Fibroblast of lung (primary cell): ENCODE results near the gene TCERG1L. TPM values are rescaled to one million over a fixed set of nuclear protein-coding genes. Genes with fewer than 3 reads are reported as not detected.

Experiments
- DNase-seq, 2 donors: peaks; one replicate each; pipeline versions ENCODE4 v3.0.0 to v3.0.0-alpha.2; 2010; ENCODE audit warnings: low read depth in 2 of 2
- H2AFZ ChIP-seq: 2 replicates; pipeline ENCODE4 v1.5.1; 2012; ENCODE audit warnings: low read length, control low read depth, inconsistent platforms
- H3K27ac ChIP-seq: 2 replicates; pipeline ENCODE4 v1.5.1; 2011; ENCODE audit warnings: low read length, control low read depth; ENCODE audit not compliant: insufficient read depth
- H3K27me3 ChIP-seq: 2 replicates; pipeline ENCODE4 v1.5.1; 2011; ENCODE audit warnings: mild to moderate bottlenecking, low read length; ENCODE audit not compliant: control insufficient read depth, insufficient read depth
- H3K36me3 ChIP-seq: 2 replicates; pipeline ENCODE4 v1.5.1; 2011; ENCODE audit warnings: low read length; ENCODE audit not compliant: control insufficient read depth, insufficient read depth
- H3K4me1 ChIP-seq: 2 replicates; pipeline ENCODE4 v1.5.1; 2011; ENCODE audit warnings: low read length; ENCODE audit not compliant: control insufficient read depth, insufficient read depth; ENCODE audit errors: extremely low read depth
- H3K4me2 ChIP-seq: 2 replicates; pipeline ENCODE4 v1.5.1; 2011; ENCODE audit warnings: low read length, control low read depth; ENCODE audit not compliant: insufficient read depth; ENCODE audit errors: extremely low read depth
- H3K4me3 ChIP-seq, 4 experiments: fragments of 200-600 bp in 1 of 4; sonication (generic) in 1 of 4; replicated peaks in 1 of 4; 2 replicates each; pipeline ENCODE4 v1.5.1; 2011 to 2016; ENCODE audit warnings: low read length in 4 of 4, low read depth in 3 of 4, mild to moderate bottlenecking in 3 of 4, control low read depth in 2 of 4, inconsistent platforms in 1 of 4, mixed read lengths in 1 of 4; ENCODE audit not compliant: insufficient read depth in 1 of 4; ENCODE audit errors: control extremely low read depth in 1 of 4
- H3K79me2 ChIP-seq: 2 replicates; pipeline ENCODE4 v1.5.1; 2012; ENCODE audit warnings: mild to moderate bottlenecking, low read length, inconsistent platforms; ENCODE audit not compliant: control insufficient read depth, insufficient read depth
- H3K9ac ChIP-seq: 2 replicates; pipeline ENCODE4 v1.5.1; 2011; ENCODE audit warnings: mild to moderate bottlenecking, low read length, control low read depth; ENCODE audit not compliant: insufficient read depth
- H3K9me3 ChIP-seq: 2 replicates; pipeline ENCODE4 v1.5.1; 2012; ENCODE audit warnings: low read depth, low read length; ENCODE audit not compliant: control insufficient read depth, insufficient read depth
- H4K20me1 ChIP-seq: 2 replicates; pipeline ENCODE4 v1.5.1; 2011; ENCODE audit warnings: low read length; ENCODE audit not compliant: control insufficient read depth, insufficient read depth; ENCODE audit errors: extremely low read depth
- CTCF ChIP-seq, 2 donors: IDR thresholded peaks in 1 of 2; conservative IDR thresholded peaks in 1 of 2; 1 replicate in 1 of 2; 2 replicates in 1 of 2; pipeline ENCODE4 v1.5.1; 2011 to 2012; ENCODE audit warnings: low read length in 2 of 2, control low read depth in 1 of 2, inconsistent platforms in 1 of 2, low read depth in 1 of 2, mild to moderate bottlenecking in 1 of 2
- EZH2 ChIP-seq: IDR thresholded peaks from 2 replicates; pipeline ENCODE4 v1.5.1; 2012; ENCODE audit warnings: low read length, control low read depth, mild to moderate bottlenecking; ENCODE audit errors: missing control alignments
- polyA plus RNA-seq, 2 donors: library from polyadenylated mRNA; depleted of rRNA in 1 of 2; stranded (reverse) in 1 of 2; unstranded in 1 of 2; fragments of >200 nt; gene quantifications; 2 replicates each; pipeline ENCODE4 v1.2.1, GENCODE V29; 2011 to 2012; ENCODE audit warnings: missing spikeins in 1 of 2
- total RNA-seq: library from RNA; depleted of rRNA; stranded (reverse); fragments of >200 nt; gene quantifications from 2 replicates; pipeline ENCODE4 v1.2.1, GENCODE V29; 2014

Gene TCERG1L
- total and polyA plus RNA-seq, 2 donors (not counting 1 experiment from before 2014, with no cell fraction given) = 0.02 TPM; not detected in 1

GRCh38 chr10:131218811-131219583 lies 92.5 kb downstream of the TCERG1L start:
- DNase-seq = no peak
- Histone ChIP-seq H3K9ac (no peak overlapping the region), H3K4me2 (no peak overlapping the region), H3K9me3 (no peaks in the 10 kb centered on the region), H4K20me1 (no peaks in the 10 kb centered on the region), H3K27ac (no peak overlapping the region), H3K4me3 (no peak overlapping the region), H3K27me3 (no peaks in the 10 kb centered on the region), H2AFZ (no peak overlapping the region), H3K79me2 (no peaks in the 10 kb centered on the region), H3K36me3 (no peaks in the 10 kb centered on the region), H3K4me1 (no peaks in the 10 kb centered on the region)
- TF ChIP-seq EZH2 (no peak), CTCF (conservative IDR thresholded peaks at IDR 0.05 in 1 of 2, IDR thresholded peaks at IDR 0.05 in 1 of 2; ENCODE audit: low read depth in 1 of 2, low read length in 2 of 2) (no peak)

GRCh38 chr10:131216681-131217230 lies 94.8 kb downstream of the TCERG1L start:
- H3K79me2 ChIP-seq = no peaks in the 10 kb centered on the region
- no peaks in the 10 kb centered on the region for H3K9me3 ChIP-seq
- no peak overlapping the region for H3K9ac ChIP-seq
- H3K4me1 ChIP-seq = no peaks in the 10 kb centered on the region
- no peak for DNase-seq
- H3K27ac ChIP-seq = no peak overlapping the region
- no peak overlapping the region for H3K4me2 ChIP-seq
- no peaks in the 10 kb centered on the region for H3K36me3 ChIP-seq
- no peaks in the 10 kb centered on the region for H3K27me3 ChIP-seq
- H4K20me1 ChIP-seq = no peaks in the 10 kb centered on the region
- no peak overlapping the region for H3K4me3 ChIP-seq
- no peak overlapping the region for H2AFZ ChIP-seq
- no peak for TF ChIP-seq EZH2
- no peak for TF ChIP-seq CTCF (conservative IDR thresholded peaks at IDR 0.05 in 1 of 2, IDR thresholded peaks at IDR 0.05 in 1 of 2; ENCODE audit: low read depth in 1 of 2, low read length in 2 of 2)

GRCh38 chr10:131215776-131216175 lies 95.7 kb downstream of the TCERG1L start:
- no peaks in the 10 kb centered on the region for H3K9me3 ChIP-seq

More at GRCh38 chr10:131215776-131216175, 95.7 kb downstream of the TCERG1L start:
- no peak overlapping the region for H3K4me2 ChIP-seq
- no peak overlapping the region for H3K27ac ChIP-seq
- H2AFZ ChIP-seq = no peak overlapping the region
- no peak overlapping the region for H3K4me3 ChIP-seq
- H3K9ac ChIP-seq = no peak overlapping the region
- no peaks in the 10 kb centered on the region for H3K27me3 ChIP-seq
- no peaks in the 10 kb centered on the region for H3K4me1 ChIP-seq
- H4K20me1 ChIP-seq = no peaks in the 10 kb centered on the region
- TF ChIP-seq EZH2 (no peak), CTCF (conservative IDR thresholded peaks at IDR 0.05 in 1 of 2, IDR thresholded peaks at IDR 0.05 in 1 of 2; ENCODE audit: low read depth in 1 of 2, low read length in 2 of 2) (no peak)
- H3K79me2 ChIP-seq = no peaks in the 10 kb centered on the region
- no peaks in the 10 kb centered on the region for H3K36me3 ChIP-seq
- no peak for DNase-seq
